CD4-positive, alpha-beta T cell treated with Interleukin-4 for 1 hour (primary cell): ENCODE measurements around the gene GP2.

ENCODE experiments used
- DNase-seq, 2 donors: peaks; one replicate each; pipeline ENCODE4 v3.0.0-alpha.2; 2020 to 2022

The GP2 gene

GRCh38 chr16:20327444-20328041 is at the start of gene GP2:
Gene GP2, minus strand, starts transcription at chr16:20327513. Its CDS starts 1,082 bp downstream, at chr16:20326431.
- DNase-seq: no peak

- DNase-seq: no peak
These were observed 45.4 kb upstream of the GP2 start for GRCh38 chr16:20372701-20373100.

GRCh38 chr16:20369452-20370054 is 42.2 kb upstream of the GP2 start:
- no peak for DNase-seq

GRCh38 chr16:20364051-20364450 is 36.7 kb upstream of the GP2 start:
- DNase-seq: no peak

GRCh38 chr16:20363191-20363590 is 35.9 kb upstream of the GP2 start:
- DNase-seq: no peak

GRCh38 chr16:20359997-20360396 is 32.7 kb upstream of the GP2 start:
- no peak for DNase-seq

GRCh38 chr16:20355114-20355782 is 27.9 kb upstream of the GP2 start:
- no peak for DNase-seq

GRCh38 chr16:20353379-20353778 is 26.1 kb upstream of the GP2 start:
- DNase-seq: no peak

GRCh38 chr16:20352615-20353014 is 25.3 kb upstream of the GP2 start, which contains the start of gene UMOD:
Gene UMOD, minus strand, starts transcription at chr16:20352715. Its CDS starts 1,978 bp downstream, at chr16:20350737.
- no peak for DNase-seq

GRCh38 chr16:20349615-20350014 is 22.3 kb upstream of the GP2 start:
- no peak for DNase-seq

GRCh38 chr16:20348365-20349185 is 21.3 kb upstream of the GP2 start:
- no peak for DNase-seq

GRCh38 chr16:20347666-20348364 is 20.5 kb upstream of the GP2 start:
- no peak for DNase-seq

- no peak for DNase-seq
These were observed 17.3 kb upstream of the GP2 start for GRCh38 chr16:20344611-20345010.

- no peak for DNase-seq
These were observed 12.4 kb upstream of the GP2 start for GRCh38 chr16:20339744-20340143.

GRCh38 chr16:20336955-20337354 is 9.6 kb upstream of the GP2 start:
- DNase-seq: no peak

GRCh38 chr16:20334396-20334795 is 7.1 kb upstream of the GP2 start:
- no peak for DNase-seq

GRCh38 chr16:20333120-20333519 is 5.8 kb upstream of the GP2 start:
- DNase-seq: no peak

GRCh38 chr16:20332411-20332810 is 5.1 kb upstream of the GP2 start:
- DNase-seq: no peak

GRCh38 chr16:20331635-20332034 is 4.3 kb upstream of the GP2 start:
- no peak for DNase-seq

- DNase-seq: no peak
These were observed 2.3 kb upstream of the GP2 start for GRCh38 chr16:20329392-20330138.

GRCh38 chr16:20326321-20326720 is 992 bp downstream of the GP2 start:
- no peak for DNase-seq

- no peak for DNase-seq
These were observed 2.3 kb downstream of the GP2 start for GRCh38 chr16:20325005-20325404.
